Stimulated activated effector memory CD8-positive, alpha-beta T cell treated with anti-CD3 and anti-CD28 coated beads, Interleukin-12 subunit alpha, Interleukin-12 subunit beta, amount 100 ng/mL, for 72 hours (primary cell): ENCODE measurements around the gene CDHR4.
A peak's percentile ranks its signal among the peaks of the same experiment; 100 is the strongest.
"Not testable (repeated sequence)": the region's sequence is repeated elsewhere in the genome, so short reads cannot be mapped to it uniquely, and the experiment has no call there.

ENCODE experiments used
- ATAC-seq: fragments of 150-1000 bp; cut with Tn5 transposase; 2 replicates; pipeline ENCODE4 v1.10.0; 2021
- DNase-seq, 2 donors: peaks; one replicate each; pipeline ENCODE4 v3.0.0; 2021 to 2022; ENCODE audit warnings: low spot score in 2 of 2
- H3K27ac Mint-ChIP-seq: one replicate; pipeline ENCODE4 v1.8.0; 2022; ENCODE audit warnings: mild to moderate bottlenecking, mixed read lengths
- H3K36me3 Mint-ChIP-seq: one replicate; pipeline ENCODE4 v1.8.0; 2022; ENCODE audit warnings: mild to moderate bottlenecking, mixed read lengths
- H3K4me1 Mint-ChIP-seq: one replicate; pipeline ENCODE4 v1.8.0; 2022; ENCODE audit warnings: mixed read lengths
- H3K4me3 Mint-ChIP-seq: one replicate; pipeline ENCODE4 v1.8.0; 2022; ENCODE audit warnings: mild to moderate bottlenecking, mixed read lengths
- H3K9me3 Mint-ChIP-seq: one replicate; pipeline ENCODE4 v1.8.0; 2022; ENCODE audit warnings: mixed read lengths

The CDHR4 gene

DNA sequence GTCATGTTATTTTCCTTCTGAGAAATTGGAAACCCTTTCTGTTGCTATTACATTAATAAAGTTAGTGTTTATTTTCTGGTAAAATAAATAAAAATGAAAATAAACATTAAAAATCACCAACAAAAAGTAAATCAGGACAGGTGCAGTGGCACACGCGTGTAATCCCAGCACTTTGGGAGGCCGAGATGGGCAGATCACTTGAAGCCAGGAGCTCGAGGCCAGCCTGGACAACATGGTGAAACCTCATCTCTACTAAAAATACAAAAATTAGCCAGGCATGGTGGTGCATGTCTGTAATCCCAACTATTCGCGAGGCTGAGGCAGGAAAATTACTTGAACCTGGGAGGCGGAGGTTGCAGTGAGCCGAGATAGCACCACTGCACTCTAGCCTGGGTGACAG is 23.6 kb downstream of the CDHR4 start:
- DNase-seq, ATAC-seq, H3K4me3 Mint-ChIP-seq, H3K9me3 Mint-ChIP-seq, H3K27ac Mint-ChIP-seq: not testable (repeated sequence)
- peaks cover 56% of the 10 kb centered on the region for H3K36me3 Mint-ChIP-seq
- peaks cover 21% of the 10 kb centered on the region for H3K4me1 Mint-ChIP-seq

DNA sequence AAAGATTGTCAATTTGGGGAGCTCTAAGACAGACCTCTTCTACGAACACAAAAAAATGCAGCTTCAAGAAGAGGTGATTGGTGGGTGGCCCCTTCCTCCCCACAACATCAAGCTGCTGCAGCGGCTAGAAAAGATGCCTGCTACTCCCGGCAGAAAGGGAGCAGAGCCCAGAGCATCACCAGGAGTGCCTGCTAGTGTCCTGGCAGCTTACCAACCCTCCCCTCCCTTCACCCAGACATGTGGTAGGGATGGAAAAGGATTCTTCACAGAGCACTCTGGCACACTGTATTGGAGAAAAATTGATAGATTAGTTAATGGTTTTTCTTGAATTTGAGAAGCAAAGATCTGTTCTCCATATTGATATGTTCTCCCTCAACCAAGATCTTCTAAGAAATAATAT is 24.1 kb downstream of the CDHR4 start:
- no peak for ATAC-seq
- Mint-ChIP-seq H3K27ac (no peak overlapping the region), H3K4me1 (peaks cover 18% of the 10 kb centered on the region), H3K36me3 (peaks cover 50% of the 10 kb centered on the region), H3K4me3 (no peak overlapping the region), H3K9me3 (no peaks in the 10 kb centered on the region)
- no peak for DNase-seq

DNA sequence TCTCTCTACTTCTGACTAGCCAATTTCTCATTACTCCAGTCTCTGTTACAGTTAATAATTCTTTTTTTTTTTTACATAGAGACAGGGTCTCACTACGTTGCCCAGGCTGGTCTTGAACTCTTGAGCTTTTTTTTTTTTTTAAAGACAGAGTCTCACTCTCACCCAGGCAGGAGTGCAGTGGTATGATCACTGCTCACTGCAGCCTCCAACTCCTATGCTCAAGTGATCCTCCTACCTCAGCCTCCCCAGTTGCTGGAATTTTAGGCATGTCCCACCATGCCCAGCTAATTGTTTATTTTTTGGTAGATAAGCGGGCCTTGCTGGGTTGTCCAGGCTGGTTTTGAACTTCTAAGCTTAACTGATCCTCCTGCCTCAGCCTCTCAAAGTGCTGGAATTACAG is 27.0 kb downstream of the CDHR4 start:
- H3K27ac Mint-ChIP-seq: peak overlapping the region; percentile 70

DNA sequence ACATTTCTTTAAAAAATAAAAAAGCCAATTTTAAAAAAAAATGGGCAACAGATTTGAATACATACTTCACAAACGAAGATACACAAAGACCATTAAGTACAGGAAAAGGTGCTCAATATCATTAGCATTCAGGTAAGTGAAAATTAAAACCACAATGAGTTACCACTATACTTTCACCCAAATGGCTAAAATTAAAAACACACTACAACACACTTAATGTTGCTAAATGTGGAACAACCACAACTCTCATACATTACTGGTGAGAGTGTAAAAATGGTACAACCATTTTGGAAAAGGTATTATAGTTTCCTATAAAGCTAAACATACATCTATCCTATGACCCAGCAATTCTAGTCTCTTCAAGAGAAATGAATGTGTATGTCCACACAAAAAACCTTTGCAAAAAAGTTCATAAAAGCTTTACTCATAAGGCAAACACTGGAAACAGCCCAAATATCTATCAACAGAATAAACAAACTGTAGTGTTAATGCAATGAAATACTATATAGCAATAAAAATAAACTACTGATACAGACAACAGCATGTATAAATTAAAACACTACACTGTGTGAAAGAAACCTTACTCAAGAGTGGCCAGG is 28.2 kb downstream of the CDHR4 start:
- Mint-ChIP-seq H3K4me1 (peaks cover 14% of the 10 kb centered on the region), H3K36me3 (peaks cover 22% of the 10 kb centered on the region), H3K4me3 (no peak overlapping the region), H3K9me3 (no peaks in the 10 kb centered on the region), H3K27ac (no peak overlapping the region)
- DNase-seq (no peak), ATAC-seq (no peak)

More for the DNA sequence above, 27.0 kb downstream of the CDHR4 start:
- peaks cover 14% of the 10 kb centered on the region for H3K4me1 Mint-ChIP-seq
- no peak for ATAC-seq
- no peak overlapping the region for H3K4me3 Mint-ChIP-seq
- H3K9me3 Mint-ChIP-seq: no peaks in the 10 kb centered on the region
- peaks cover 32% of the 10 kb centered on the region for H3K36me3 Mint-ChIP-seq
- DNase-seq: no peak

DNA sequence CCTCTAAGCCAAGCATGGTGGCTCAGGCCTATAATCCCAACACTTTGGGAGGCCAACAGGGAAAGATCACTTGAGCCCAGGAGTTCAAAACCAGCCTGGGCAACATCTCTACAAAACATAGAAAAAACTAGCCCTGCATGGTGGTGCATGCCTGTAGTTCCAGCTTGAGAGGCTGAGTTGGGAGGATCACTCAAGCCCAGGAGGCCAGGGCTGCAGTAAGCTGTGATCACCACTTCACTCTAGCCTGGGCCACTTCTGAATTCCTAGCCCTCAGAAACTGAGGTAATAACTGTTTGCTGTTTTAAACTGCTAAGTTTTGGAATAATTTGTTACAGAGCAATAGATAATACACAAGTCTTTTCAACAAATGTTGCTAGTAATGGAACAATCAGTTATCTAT is 29.7 kb downstream of the CDHR4 start:
- peak overlapping the region; percentile 23 for H3K27ac Mint-ChIP-seq
- peaks cover 17% of the 10 kb centered on the region for H3K4me1 Mint-ChIP-seq

DNA sequence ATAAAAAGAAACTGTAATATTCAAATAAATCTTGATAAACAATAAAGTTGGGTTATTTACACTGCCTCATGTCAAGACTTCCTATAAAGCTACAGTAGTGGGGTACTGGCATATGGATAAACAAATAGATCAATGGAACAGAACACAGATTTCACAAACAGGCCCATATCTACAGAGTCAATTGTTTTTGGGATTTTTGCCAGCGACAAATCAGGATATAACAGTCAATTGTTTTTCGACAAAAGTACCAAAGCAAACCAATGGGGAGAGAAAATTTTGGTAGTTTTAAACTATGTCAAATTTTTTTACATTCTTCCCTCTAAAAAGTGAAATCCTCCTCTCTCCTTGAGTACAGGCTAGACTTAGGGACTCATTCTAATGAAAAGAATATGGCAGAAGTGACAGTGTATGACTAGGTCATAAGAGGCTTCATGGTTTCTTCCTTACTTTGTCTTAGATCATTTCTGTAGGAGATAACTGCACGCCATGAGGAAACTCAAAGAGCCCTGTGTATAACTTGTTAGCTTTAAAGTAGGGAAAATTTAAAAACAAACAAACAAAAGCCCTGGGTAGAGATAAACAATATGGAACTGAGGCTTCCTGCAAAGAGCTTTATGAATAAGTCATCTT is 30.3 kb downstream of the CDHR4 start:
- H3K27ac Mint-ChIP-seq: peak overlapping the region; percentile 23
- peaks cover 22% of the 10 kb centered on the region for H3K4me1 Mint-ChIP-seq

More for the DNA sequence above, 29.7 kb downstream of the CDHR4 start:
- no peak for DNase-seq
- H3K4me3 Mint-ChIP-seq: no peak overlapping the region
- H3K36me3 Mint-ChIP-seq: peaks cover 24% of the 10 kb centered on the region
- H3K9me3 Mint-ChIP-seq: no peaks in the 10 kb centered on the region
- ATAC-seq: no peak

DNA sequence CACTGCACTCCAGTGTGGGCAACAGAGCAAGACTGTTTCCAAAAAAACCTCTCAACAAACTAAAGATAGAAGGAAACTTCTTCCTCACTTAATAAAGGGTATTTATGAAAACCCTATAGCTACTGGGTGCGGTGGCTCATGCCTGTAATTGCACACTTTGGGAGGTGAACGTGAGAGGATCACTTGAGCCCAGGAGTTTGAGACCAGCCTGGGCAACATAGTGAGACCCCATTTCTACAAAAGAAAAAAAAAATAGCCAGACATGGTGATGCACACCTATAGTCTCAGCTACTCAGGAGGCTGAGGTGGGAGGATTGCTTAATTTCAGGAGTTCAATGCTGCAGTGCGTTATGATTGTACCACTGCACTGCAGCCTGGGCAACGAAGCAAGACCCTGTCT is 35.7 kb downstream of the CDHR4 start:
- ATAC-seq (no peak), DNase-seq (no peak)
- H3K36me3 Mint-ChIP-seq: peaks cover 55% of the 10 kb centered on the region
- no peaks in the 10 kb centered on the region for H3K9me3 Mint-ChIP-seq
- H3K27ac Mint-ChIP-seq: no peak overlapping the region
- H3K4me1 Mint-ChIP-seq: peaks cover 13% of the 10 kb centered on the region
- H3K4me3 Mint-ChIP-seq: no peak overlapping the region

More for the DNA sequence above, 30.3 kb downstream of the CDHR4 start:
- peak; percentile 50 for ATAC-seq
- DNase-seq: no peak
- Mint-ChIP-seq H3K4me3 (no peak overlapping the region), H3K9me3 (no peaks in the 10 kb centered on the region), H3K36me3 (peaks cover 29% of the 10 kb centered on the region)

DNA sequence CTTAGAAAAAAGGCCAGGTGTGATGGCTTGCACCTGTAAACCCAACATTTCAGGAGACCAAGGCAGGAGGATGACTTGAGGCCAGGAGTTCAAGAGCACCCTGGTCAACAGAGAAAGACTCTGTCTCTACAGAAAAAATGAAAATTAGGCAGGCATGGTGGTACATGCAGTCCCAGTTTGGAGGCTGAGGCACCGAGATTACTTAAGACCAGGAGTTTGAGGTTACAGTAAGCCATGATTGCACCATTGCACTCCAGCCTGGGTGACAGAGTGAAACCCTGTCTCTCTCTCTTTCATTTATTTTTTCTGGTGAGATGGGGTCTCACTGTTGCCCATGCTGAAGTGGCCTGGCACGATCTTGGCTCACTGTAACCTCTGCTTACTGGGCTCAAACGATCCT is 38.0 kb downstream of the CDHR4 start:
- ATAC-seq (no peak), DNase-seq (no peak)
- Mint-ChIP-seq H3K4me1 (peaks cover 19% of the 10 kb centered on the region), H3K36me3 (peaks cover 55% of the 10 kb centered on the region), H3K27ac (no peak overlapping the region), H3K4me3 (no peak overlapping the region), H3K9me3 (no peaks in the 10 kb centered on the region)

DNA sequence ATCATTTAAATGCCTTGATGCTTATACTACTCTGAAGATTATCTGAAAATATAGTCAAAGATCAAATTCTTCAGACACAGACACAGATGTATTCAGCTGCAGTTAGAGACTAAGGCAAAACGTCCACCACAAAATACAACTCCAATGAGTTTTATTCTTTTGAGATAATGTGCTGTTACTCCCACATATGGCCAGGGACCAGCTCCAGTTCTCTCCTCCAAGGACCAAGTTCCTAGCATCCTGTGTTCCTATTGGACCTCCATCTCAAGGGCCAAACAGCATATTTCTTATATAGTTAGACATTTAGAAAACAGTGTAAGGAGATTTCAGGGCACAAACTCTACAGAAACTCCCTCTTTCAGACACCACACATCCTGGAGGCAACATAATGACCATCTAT is 40.4 kb downstream of the CDHR4 start:
- Mint-ChIP-seq H3K4me3 (no peak overlapping the region), H3K9me3 (no peaks in the 10 kb centered on the region), H3K4me1 (peaks cover 21% of the 10 kb centered on the region), H3K27ac (peak overlapping the region; percentile 63), H3K36me3 (peaks cover 32% of the 10 kb centered on the region)
- no peak for ATAC-seq
- DNase-seq: no peak

DNA sequence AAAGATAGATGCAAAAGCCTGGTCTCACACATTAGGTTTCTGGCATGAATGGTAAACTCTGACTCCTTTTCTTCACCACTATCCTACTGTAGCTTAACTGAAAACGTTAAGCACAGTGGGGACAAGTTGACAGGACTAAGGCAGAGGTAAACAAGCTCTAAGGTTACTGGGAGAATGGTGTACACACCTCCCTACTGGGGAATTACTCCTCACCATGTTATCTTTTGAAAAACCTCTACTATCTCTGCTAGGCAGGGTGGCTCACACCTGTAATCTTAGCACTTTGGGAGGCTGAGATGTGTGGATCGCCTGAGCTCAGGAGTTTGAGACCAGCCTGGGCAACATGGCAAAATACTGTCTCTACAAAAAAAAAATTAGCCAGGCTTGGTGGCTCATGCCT is 42.5 kb downstream of the CDHR4 start:
- no peaks in the 10 kb centered on the region for H3K9me3 Mint-ChIP-seq
- H3K4me1 Mint-ChIP-seq: peaks cover 31% of the 10 kb centered on the region
- H3K27ac Mint-ChIP-seq: no peak overlapping the region
- H3K36me3 Mint-ChIP-seq: peaks cover 16% of the 10 kb centered on the region
- H3K4me3 Mint-ChIP-seq: no peak overlapping the region
- ATAC-seq (no peak), DNase-seq (no peak)

DNA sequence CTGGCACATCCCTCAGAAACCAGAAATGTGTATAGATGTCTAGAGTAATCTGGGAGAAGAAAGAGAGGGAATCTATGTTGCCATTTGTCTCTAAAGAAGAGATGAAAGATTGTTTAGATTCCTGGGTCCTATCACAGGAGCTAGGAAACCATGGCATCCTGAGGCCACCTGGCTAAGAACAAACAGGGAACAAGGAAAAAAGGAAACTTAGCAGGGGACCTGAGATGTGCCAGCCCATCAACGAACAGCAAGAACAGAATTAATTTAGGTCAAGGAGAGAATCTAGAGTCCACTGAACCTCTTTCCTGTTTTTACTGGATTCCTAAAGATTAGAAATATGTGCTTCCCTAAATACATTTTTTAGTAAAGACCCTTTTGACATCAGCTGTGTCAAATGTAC is 43.6 kb downstream of the CDHR4 start:
- H3K27ac Mint-ChIP-seq: peak overlapping the region; percentile 77
- H3K36me3 Mint-ChIP-seq: peaks cover 16% of the 10 kb centered on the region
- H3K4me3 Mint-ChIP-seq: no peak overlapping the region
- ATAC-seq (no peak), DNase-seq (no peak)
- peaks cover 31% of the 10 kb centered on the region for H3K4me1 Mint-ChIP-seq
- no peaks in the 10 kb centered on the region for H3K9me3 Mint-ChIP-seq

DNA sequence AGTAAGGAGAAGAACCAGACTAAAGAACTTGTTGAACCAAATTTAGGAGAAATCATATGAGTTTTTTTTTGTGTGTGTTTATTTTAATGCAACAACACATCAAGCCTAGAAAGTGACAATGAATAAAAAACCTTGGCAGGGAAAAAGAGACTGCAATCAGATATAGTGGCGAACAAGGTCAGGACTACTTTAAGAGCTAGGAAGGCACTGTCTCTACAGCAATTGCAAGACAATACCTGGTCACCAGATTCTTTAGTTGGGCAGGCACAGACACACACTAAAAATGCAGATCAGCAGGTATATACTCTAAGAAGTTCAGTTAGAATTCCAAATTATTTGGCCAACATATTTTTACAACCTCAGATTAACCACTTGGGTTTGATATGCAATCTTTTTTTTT is 45.1 kb downstream of the CDHR4 start:
- Mint-ChIP-seq H3K4me1 (peaks cover 34% of the 10 kb centered on the region), H3K9me3 (no peaks in the 10 kb centered on the region), H3K36me3 (peaks cover 11% of the 10 kb centered on the region), H3K27ac (no peak overlapping the region), H3K4me3 (no peak overlapping the region)
- DNase-seq (no peak), ATAC-seq (no peak)

DNA sequence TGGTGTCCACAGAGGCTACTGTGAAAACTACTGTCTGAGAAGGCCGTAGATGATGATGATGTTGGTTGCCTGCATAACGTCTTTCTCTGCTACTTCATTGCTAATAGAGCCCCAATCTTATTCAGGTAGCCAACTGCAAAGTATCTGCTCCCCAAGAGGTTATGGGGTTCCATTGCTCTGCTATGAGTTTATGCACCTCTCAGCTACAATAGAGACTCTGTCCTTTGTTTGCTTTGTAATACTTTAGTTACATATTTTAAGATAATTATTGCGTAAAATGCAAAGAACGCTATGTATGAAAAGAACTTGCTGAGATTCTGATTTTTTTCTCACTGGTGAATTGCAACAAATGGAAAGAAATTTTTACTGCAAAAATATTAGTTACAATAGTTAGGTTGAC is 48.2 kb downstream of the CDHR4 start:
- no peak for DNase-seq
- Mint-ChIP-seq H3K4me3 (no peak overlapping the region), H3K27ac (no peak overlapping the region), H3K9me3 (no peaks in the 10 kb centered on the region), H3K4me1 (peaks cover 24% of the 10 kb centered on the region), H3K36me3 (peaks cover 31% of the 10 kb centered on the region)
- no peak for ATAC-seq

DNA sequence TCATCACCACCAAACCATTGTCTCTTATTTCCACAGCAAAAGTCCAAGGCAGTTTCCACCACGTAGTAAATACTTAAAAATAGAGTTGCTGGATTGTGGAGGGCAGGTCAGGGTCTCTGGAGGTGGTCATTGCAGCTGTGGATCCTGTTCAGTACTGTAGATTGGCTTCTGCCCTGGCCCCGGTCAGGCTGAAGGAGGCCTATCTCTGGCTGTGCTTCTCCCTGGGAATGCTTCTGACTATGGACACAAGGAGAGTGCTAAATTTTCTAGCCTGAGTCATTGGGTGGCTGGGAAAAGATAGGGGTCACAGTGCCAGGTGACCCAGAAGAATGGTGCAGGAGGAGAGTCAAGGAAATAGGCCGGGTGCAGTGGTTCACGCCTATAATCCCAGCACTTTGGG is 49.6 kb downstream of the CDHR4 start:
- Mint-ChIP-seq H3K27ac (peak overlapping the region; percentile 19), H3K36me3 (peaks cover 46% of the 10 kb centered on the region), H3K4me3 (no peak overlapping the region)

DNA sequence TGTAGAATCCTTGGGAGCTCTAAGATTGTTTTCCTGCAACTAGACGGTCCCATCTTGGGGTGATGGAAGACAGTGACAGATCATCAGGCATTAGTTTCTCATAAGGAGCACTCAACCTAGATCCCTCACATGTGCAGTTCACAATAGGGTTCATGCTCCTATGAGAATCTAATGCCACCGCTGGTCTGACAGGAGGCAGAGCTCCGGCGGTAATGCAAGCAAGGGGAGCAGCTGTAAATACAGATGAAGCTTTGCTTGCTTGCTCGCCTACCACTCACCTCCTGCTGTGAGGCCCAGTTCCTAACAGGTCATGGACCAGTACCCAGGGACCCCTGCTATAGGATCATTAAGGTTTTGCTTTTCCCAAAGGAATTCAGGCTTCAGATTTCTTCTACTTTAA is 50.8 kb downstream of the CDHR4 start:
- Mint-ChIP-seq H3K36me3 (peaks cover 58% of the 10 kb centered on the region), H3K4me1 (peaks cover 20% of the 10 kb centered on the region)
- not testable (repeated sequence) for H3K27ac Mint-ChIP-seq, ATAC-seq, H3K4me3 Mint-ChIP-seq, DNase-seq, H3K9me3 Mint-ChIP-seq

More for the DNA sequence above, 49.6 kb downstream of the CDHR4 start:
- ATAC-seq (no peak), DNase-seq (no peak)
- Mint-ChIP-seq H3K9me3 (no peaks in the 10 kb centered on the region), H3K4me1 (peaks cover 17% of the 10 kb centered on the region)

DNA sequence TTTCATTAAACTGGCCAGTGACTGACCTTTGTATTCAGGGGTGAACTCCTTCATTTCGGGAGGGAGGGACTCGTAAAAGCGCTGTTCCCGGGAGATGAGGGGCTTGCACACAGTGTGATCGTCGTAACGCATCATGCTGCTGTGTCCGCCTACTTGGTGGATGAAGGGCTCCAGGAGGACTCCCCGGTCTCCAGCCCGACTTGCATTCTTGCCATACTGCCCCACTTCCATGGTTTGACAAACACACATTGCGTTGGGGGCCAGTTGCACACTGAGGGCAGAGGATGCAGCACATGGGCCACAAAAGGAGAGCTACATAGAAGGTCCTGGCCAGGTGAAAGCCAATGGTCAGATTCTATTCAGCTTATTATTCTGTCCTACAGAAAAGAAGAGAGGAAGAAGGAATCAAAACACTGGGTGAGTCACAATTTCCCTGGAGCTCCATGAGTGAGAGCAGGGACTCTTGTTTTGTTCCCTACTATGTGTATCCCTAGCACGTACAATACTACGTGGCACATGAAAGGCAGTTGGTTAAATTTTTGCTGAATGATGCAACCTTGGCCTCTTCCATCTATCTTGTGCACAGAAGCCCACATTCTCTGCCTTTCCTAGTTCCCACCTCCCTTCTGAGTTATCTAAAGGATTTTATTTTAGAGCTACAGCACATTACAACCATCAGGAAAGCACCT is 51.7 kb downstream of the CDHR4 start:
- DNase-seq (no peak), ATAC-seq (no peak)
- peaks cover 12% of the 10 kb centered on the region for H3K4me1 Mint-ChIP-seq
- H3K27ac Mint-ChIP-seq: no peak overlapping the region
- peaks cover 65% of the 10 kb centered on the region for H3K36me3 Mint-ChIP-seq
- no peaks in the 10 kb centered on the region for H3K9me3 Mint-ChIP-seq
- H3K4me3 Mint-ChIP-seq: no peak overlapping the region
